Endothelial cell of umbilical vein (primary cell): ENCODE data around the gene DCTD. TPM values are rescaled to one million over a fixed set of nuclear protein-coding genes. Genes with fewer than 3 reads are reported as not detected.

ENCODE experiments used
- BruUV-seq: library from RNA; stranded (reverse); fragments of 400-500 nt; replicated peaks from 2 replicates; lab custom pipeline; 2021; lab: Mats Ljungman, UMichigan
- CTCF ChIA-PET: fragments of 300-600, 350-600 bp; sonication (Branson Sonifier 250); formaldehyde crosslinking; loops from one replicate; lab custom pipeline; 2021; ENCODE audit warnings: antibody characterized with exemption, inconsistent platforms; lab: Charles Lee
- POLR2A ChIA-PET: fragments of 300-600, 350-600 bp; sonication (Branson Sonifier 250); formaldehyde crosslinking; loops from one replicate; lab custom pipeline; 2021; ENCODE audit warnings: antibody characterized with exemption, inconsistent platforms; lab: Charles Lee
- DNase-seq: peaks from one replicate; pipeline ENCODE4 v3.0.0-alpha.2; 2011; ENCODE audit warnings: low read depth, low spot score
- FAIRE-seq: peaks from 2 replicates; lab custom pipeline; 2011; peaks lifted over from hg19 to GRCh38; lab: Jason Lieb, UNC
- H2AFZ ChIP-seq: 2 replicates; pipeline ENCODE4 v1.6.0; 2012; ENCODE audit warnings: low read depth, low read length, control low read depth, inconsistent platforms
- H3K27ac ChIP-seq: 2 replicates; pipeline ENCODE4 v1.5.1; 2011; ENCODE audit warnings: low read depth, mild to moderate bottlenecking, control low read depth, low read length, moderate library complexity; ENCODE audit not compliant: insufficient read depth
- H3K27me3 ChIP-seq, 2 experiments: 2 replicates each; pipeline versions ENCODE4 v1.6.0 to v1.6.1; 2011; ENCODE audit warnings: low read length in 2 of 2, mixed read lengths in 1 of 2; ENCODE audit not compliant: control insufficient read depth in 2 of 2, insufficient read depth in 2 of 2
- H3K36me3 ChIP-seq, 2 experiments: 2 replicates in 1 of 2; 3 replicates in 1 of 2; pipeline ENCODE4 v1.5.1; 2011; ENCODE audit warnings: low read length in 2 of 2, mild to moderate bottlenecking in 1 of 2, moderate library complexity in 1 of 2; ENCODE audit not compliant: control insufficient read depth in 2 of 2, insufficient read depth in 2 of 2; ENCODE audit errors: extremely low read depth in 1 of 2
- H3K4me1 ChIP-seq: 3 replicates; pipeline ENCODE4 v1.5.1; 2011; ENCODE audit warnings: mild to moderate bottlenecking, low read length; ENCODE audit not compliant: control insufficient read depth, insufficient read depth; ENCODE audit errors: extremely low read depth
- H3K4me2 ChIP-seq: 2 replicates; pipeline ENCODE4 v1.6.1; 2011; ENCODE audit warnings: low read length, control low read depth, mixed read lengths; ENCODE audit not compliant: insufficient read depth
- H3K4me3 ChIP-seq, 3 experiments: fragments of 200-600 bp in 1 of 3; sonication (generic), shearing (Covaris generic) in 1 of 3; replicated peaks in 1 of 3; 2 replicates each; pipeline ENCODE4 v1.5.1; 2011 to 2016; ENCODE audit warnings: control low read depth in 3 of 3, low read length in 3 of 3, mild to moderate bottlenecking in 2 of 3, inconsistent platforms in 1 of 3, low read depth in 1 of 3, moderate library complexity in 1 of 3; ENCODE audit not compliant: insufficient read depth in 1 of 3
- H3K79me2 ChIP-seq: 2 replicates; pipeline ENCODE4 v1.6.0; 2012; ENCODE audit warnings: low read length, inconsistent platforms; ENCODE audit not compliant: control insufficient read depth, insufficient read depth
- H3K9ac ChIP-seq: replicated peaks from 2 replicates; pipeline ENCODE3; 2011; ENCODE audit warnings: low read length, control low read depth; ENCODE audit not compliant: insufficient read depth; ENCODE audit errors: extremely low read depth
- H3K9me1 ChIP-seq: replicated peaks from 3 replicates; pipeline ENCODE4 v1.6.0; 2011; ENCODE audit warnings: mild to moderate bottlenecking, low read length; ENCODE audit not compliant: control insufficient read depth, insufficient read depth; ENCODE audit errors: extremely low read depth
- H3K9me3 ChIP-seq: replicated peaks from 2 replicates; pipeline ENCODE4 v1.5.1; 2012; ENCODE audit warnings: low read length, inconsistent platforms; ENCODE audit not compliant: control insufficient read depth, insufficient read depth
- H4K20me1 ChIP-seq: replicated peaks from 2 replicates; pipeline ENCODE3; 2011; ENCODE audit warnings: mild to moderate bottlenecking, low read length; ENCODE audit not compliant: control insufficient read depth, insufficient read depth; ENCODE audit errors: extremely low read depth
- CTCF ChIP-seq, 2 donors: IDR thresholded peaks; 1 replicate in 1 of 2; 2 replicates in 1 of 2; pipeline ENCODE4 v1.5.1; 2011; ENCODE audit warnings: low read length in 2 of 2, mild to moderate bottlenecking in 2 of 2, moderate library complexity in 2 of 2, control low read depth in 1 of 2, inconsistent platforms in 1 of 2, low read depth in 1 of 2; ENCODE audit not compliant: insufficient read depth in 1 of 2; ENCODE audit errors: extremely low read depth in 1 of 2
- EZH2 ChIP-seq: IDR thresholded peaks from 2 replicates; pipeline ENCODE4 v1.6.1; 2012; ENCODE audit warnings: borderline replicate concordance, low read depth, mild to moderate bottlenecking, moderate library complexity, low read length, inconsistent platforms; ENCODE audit not compliant: severe bottlenecking
- FOS ChIP-seq: IDR thresholded peaks from 2 replicates; pipeline ENCODE4 v1.6.1; 2011; ENCODE audit warnings: mild to moderate bottlenecking, low read length, moderate library complexity, borderline replicate concordance; ENCODE audit not compliant: insufficient read depth
- JUN ChIP-seq: IDR thresholded peaks from 2 replicates; pipeline ENCODE4 v1.6.1; 2011; ENCODE audit warnings: borderline replicate concordance, low read depth; ENCODE audit not compliant: insufficient read length, insufficient read depth
- MAX ChIP-seq: IDR thresholded peaks from 2 replicates; pipeline ENCODE4 v1.6.1; 2011; ENCODE audit not compliant: insufficient read depth, insufficient read length
- MYC ChIP-seq: IDR thresholded peaks from one replicate; pipeline ENCODE4 v1.6.1; 2011; ENCODE audit warnings: mild to moderate bottlenecking, low read depth, low read length
- POLR2AphosphoS5 ChIP-seq: IDR thresholded peaks from 2 replicates; pipeline ENCODE4 v1.6.1; 2012; ENCODE audit warnings: low read depth, mild to moderate bottlenecking, control low read depth, low read length, moderate library complexity; ENCODE audit not compliant: insufficient read depth
- dilution Hi-C: fragments of 300-500 bp; cut with MboI; formaldehyde crosslinking; loops from one replicate; pipeline ENCODE4 v1.15.0; 2019; ENCODE audit warnings: low sequenced_read_pairs; ENCODE audit not compliant: extremely low pct_ligation_motif_present
- intact Hi-C: fragments of 100-400 bp; cut with micrococcal nuclease; formaldehyde crosslinking; loops from one replicate; pipeline ENCODE4 v1.10.0; 2022
- polyA plus RNA-seq, 4 experiments: library from polyadenylated mRNA; depleted of rRNA in 3 of 4; stranded (reverse) in 3 of 4; unstranded in 1 of 4; fragments of >200 nt; gene quantifications; 2 replicates each; pipeline versions ENCODE4 v1.2.1 to v1.2.3, GENCODE V29; 2011 to 2012; ENCODE audit warnings: missing spikeins in 1 of 4
- total RNA-seq: library from RNA; stranded (reverse); gene quantifications from 2 replicates; pipeline ENCODE4 v1.2.3, GENCODE V29; 2021

Gene DCTD
- total and polyA plus RNA-seq, 2 donors (not counting 3 experiments of a cell fraction or from before 2014, with no cell fraction given) = 105 to 111 TPM

- ChIA-PET POLR2A (no interaction called here), CTCF (interaction anchor here (1.0 to 5.5 kb wide), 29 partner anchors 9 to 1795 kb away, joined by 3 to 174 read pairs (median 5); partner anchors contain the start of gene WWC2)
- Histone ChIP-seq H3K27me3 (peaks cover 2 to 9% of the 10 kb centered on the region in 2 experiments), H2AFZ (peak overlapping the region; percentile 49), H3K4me1 (no peaks in the 10 kb centered on the region), H3K9ac (no peak overlapping the region), H3K27ac (no peak overlapping the region), H3K9me1 (no peaks in the 10 kb centered on the region), H3K4me2 (no peak overlapping the region), H4K20me1 (no peaks in the 10 kb centered on the region), H3K36me3 (no peaks in the 10 kb centered on the region), H3K79me2 (no peaks in the 10 kb centered on the region), H3K9me3 (no peaks in the 10 kb centered on the region), H3K4me3 (no peak overlapping the region)
- FAIRE-seq (no peak), DNase-seq (no peak)
- dilution Hi-C loops (no loop called here), intact Hi-C loops (loop anchor here (1.0 to 2.0 kb wide), 5 partner anchors 136 to 470 kb away; no protein-coding TSS in a partner anchor)
- no TSS peak for BruUV-seq
- TF ChIP-seq MAX = no peak
- no peak for TF ChIP-seq FOS
- TF ChIP-seq EZH2 = no peak
- no peak for TF ChIP-seq MYC
- TF ChIP-seq JUN = no peak
- TF ChIP-seq POLR2AphosphoS5 = no peak
- no peak for TF ChIP-seq CTCF (IDR thresholded peaks at IDR 0.05; ENCODE audit: extremely low read depth in 1 of 2, insufficient read depth in 1 of 2, low read depth in 1 of 2, low read length in 2 of 2)
Measured at GRCh38 chr4:182937268-182938204, 20.4 kb upstream of the DCTD start.
